KMS-11 (cell line): ENCODE data around the gene SLC35A4.

Experiments
- H2AFZ ChIP-seq: fragments of 200-600 bp; sonication (generic); 2 replicates; pipeline ENCODE4 v1.6.1; 2016; ENCODE audit warnings: antibody characterized with exemption, mixed run types, low read depth
- H3K27ac ChIP-seq: fragments of 200-600 bp; sonication (generic); 2 replicates; pipeline ENCODE4 v1.6.1; 2016; ENCODE audit warnings: mild to moderate bottlenecking, mixed run types
- H3K27me3 ChIP-seq: fragments of 200-600 bp; sonication (generic); 2 replicates; pipeline ENCODE4 v1.6.1; 2017; ENCODE audit warnings: mild to moderate bottlenecking, low read depth, mixed run types, moderate library complexity; ENCODE audit not compliant: insufficient read depth
- H3K36me3 ChIP-seq: fragments of 200-600 bp; sonication (generic); 2 replicates; pipeline ENCODE4 v1.6.1; 2017; ENCODE audit warnings: mild to moderate bottlenecking, mixed run types; ENCODE audit not compliant: insufficient read depth
- H3K4me1 ChIP-seq: fragments of 200-600 bp; sonication (generic); 2 replicates; pipeline ENCODE4 v1.6.1; 2016; ENCODE audit warnings: mild to moderate bottlenecking, low read depth, mixed run types; ENCODE audit not compliant: poor library complexity, severe bottlenecking
- H3K4me2 ChIP-seq: fragments of 200-600 bp; sonication (generic); 2 replicates; pipeline ENCODE4 v1.7.0; 2016; ENCODE audit warnings: mild to moderate bottlenecking, mixed run types
- H3K4me3 ChIP-seq: fragments of 200-600 bp; sonication (generic); IDR thresholded peaks from 2 replicates; pipeline ENCODE4 v1.6.1; 2017; ENCODE audit warnings: low read depth, low read length, mixed read lengths; ENCODE audit not compliant: insufficient read depth
- H3K79me2 ChIP-seq: fragments of 200-600 bp; sonication (generic); 2 replicates; pipeline ENCODE4 v1.6.1; 2016; ENCODE audit warnings: low read depth, mixed run types; ENCODE audit not compliant: insufficient read depth
- H3K9ac ChIP-seq: fragments of 200-600 bp; sonication (generic); 2 replicates; pipeline ENCODE4 v1.6.1; 2016; ENCODE audit warnings: mild to moderate bottlenecking, mixed run types
- H4K20me1 ChIP-seq: fragments of 200-600 bp; sonication (generic); 2 replicates; pipeline ENCODE4 v1.6.1; 2016; ENCODE audit warnings: mild to moderate bottlenecking, mixed run types; ENCODE audit not compliant: insufficient read depth
- TF ChIP-seq, protein P1 (sequence below): fragments of 200-600 bp; sonication (generic); conservative IDR thresholded peaks from 2 replicates; pipeline ENCODE4 v1.6.1; 2017; ENCODE audit warnings: low read depth, mild to moderate bottlenecking, antibody characterized with exemption, low read length, moderate library complexity, mixed read lengths

The SLC35A4 gene

DNA sequence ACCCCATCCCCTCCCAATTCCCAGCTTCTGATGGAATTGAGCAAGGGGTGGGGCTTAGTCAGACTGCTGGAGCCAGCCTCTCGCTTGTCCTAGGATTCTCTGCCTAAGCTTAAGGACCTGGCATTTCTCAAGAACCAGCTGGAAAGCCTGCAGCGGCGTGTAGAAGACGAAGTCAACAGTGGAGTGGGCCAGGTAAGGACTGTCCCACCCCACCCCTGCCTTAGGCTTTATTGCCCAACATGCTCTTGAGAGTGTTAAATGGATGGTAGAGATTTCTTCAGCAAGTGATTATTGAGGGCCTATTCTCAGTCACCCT is 1.1 kb downstream of the SLC35A4 start:
- Histone ChIP-seq H3K27ac (no peak overlapping the region), H3K79me2 (peaks cover 23% of the 10 kb centered on the region), H2AFZ (no peak overlapping the region), H3K36me3 (no peaks in the 10 kb centered on the region), H4K20me1 (no peaks in the 10 kb centered on the region), H3K4me2 (peak overlapping the region; percentile 86), H3K4me1 (peaks cover 47% of the 10 kb centered on the region), H3K4me3 (no peak overlapping the region), H3K27me3 (no peaks in the 10 kb centered on the region), H3K9ac (peak overlapping the region; percentile 74; the same call in 1 of the 2 replicates)
- TF ChIP-seq, protein P1, sequence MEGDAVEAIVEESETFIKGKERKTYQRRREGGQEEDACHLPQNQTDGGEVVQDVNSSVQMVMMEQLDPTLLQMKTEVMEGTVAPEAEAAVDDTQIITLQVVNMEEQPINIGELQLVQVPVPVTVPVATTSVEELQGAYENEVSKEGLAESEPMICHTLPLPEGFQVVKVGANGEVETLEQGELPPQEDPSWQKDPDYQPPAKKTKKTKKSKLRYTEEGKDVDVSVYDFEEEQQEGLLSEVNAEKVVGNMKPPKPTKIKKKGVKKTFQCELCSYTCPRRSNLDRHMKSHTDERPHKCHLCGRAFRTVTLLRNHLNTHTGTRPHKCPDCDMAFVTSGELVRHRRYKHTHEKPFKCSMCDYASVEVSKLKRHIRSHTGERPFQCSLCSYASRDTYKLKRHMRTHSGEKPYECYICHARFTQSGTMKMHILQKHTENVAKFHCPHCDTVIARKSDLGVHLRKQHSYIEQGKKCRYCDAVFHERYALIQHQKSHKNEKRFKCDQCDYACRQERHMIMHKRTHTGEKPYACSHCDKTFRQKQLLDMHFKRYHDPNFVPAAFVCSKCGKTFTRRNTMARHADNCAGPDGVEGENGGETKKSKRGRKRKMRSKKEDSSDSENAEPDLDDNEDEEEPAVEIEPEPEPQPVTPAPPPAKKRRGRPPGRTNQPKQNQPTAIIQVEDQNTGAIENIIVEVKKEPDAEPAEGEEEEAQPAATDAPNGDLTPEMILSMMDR = no peak

DNA sequence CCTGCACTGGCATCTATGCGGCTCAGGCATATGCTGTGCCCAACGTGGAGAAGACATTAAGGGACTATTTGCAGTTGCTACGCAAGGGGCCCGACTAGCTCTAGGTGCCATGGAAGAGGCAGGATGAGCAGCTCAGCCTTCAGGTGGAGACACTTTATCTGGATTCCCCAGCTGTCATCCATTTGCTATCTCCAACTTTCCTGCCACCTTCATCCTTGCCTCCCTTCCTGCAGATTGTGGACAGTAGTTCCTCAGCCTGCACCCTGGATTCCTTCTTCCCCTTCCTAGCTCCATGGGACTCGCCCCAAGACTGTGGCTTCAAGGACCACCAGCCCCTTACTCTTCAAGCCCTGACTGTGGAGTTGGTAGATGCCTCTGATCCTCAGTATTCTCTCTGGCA is 2.0 kb downstream of the SLC35A4 start:
- no peak overlapping the region for H3K4me3 ChIP-seq
- H3K27me3 ChIP-seq = no peaks in the 10 kb centered on the region
- peaks cover 23% of the 10 kb centered on the region for H3K79me2 ChIP-seq
- no peak overlapping the region for H2AFZ ChIP-seq
- H3K36me3 ChIP-seq = no peaks in the 10 kb centered on the region
- no peak overlapping the region for H3K4me2 ChIP-seq
- no peak overlapping the region for H3K9ac ChIP-seq
- TF ChIP-seq, protein P1 = no peak
- H3K27ac ChIP-seq = no peak overlapping the region
- H3K4me1 ChIP-seq = peaks cover 47% of the 10 kb centered on the region
- no peaks in the 10 kb centered on the region for H4K20me1 ChIP-seq

DNA sequence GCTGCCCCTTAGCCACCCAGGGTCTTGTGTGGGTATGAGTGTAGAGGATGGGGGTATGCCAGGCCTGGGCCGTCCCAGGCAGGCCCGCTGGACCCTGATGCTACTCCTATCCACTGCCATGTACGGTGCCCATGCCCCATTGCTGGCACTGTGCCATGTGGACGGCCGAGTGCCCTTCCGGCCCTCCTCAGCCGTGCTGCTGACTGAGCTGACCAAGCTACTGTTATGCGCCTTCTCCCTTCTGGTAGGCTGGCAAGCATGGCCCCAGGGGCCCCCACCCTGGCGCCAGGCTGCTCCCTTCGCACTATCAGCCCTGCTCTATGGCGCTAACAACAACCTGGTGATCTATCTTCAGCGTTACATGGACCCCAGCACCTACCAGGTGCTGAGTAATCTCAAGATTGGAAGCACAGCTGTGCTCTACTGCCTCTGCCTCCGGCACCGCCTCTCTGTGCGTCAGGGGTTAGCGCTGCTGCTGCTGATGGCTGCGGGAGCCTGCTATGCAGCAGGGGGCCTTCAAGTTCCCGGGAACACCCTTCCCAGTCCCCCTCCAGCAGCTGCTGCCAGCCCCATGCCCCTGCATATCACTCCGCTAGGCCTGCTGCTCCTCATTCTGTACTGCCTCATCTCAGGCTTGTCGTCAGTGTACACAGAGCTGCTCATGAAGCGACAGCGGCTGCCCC is 2.6 kb downstream of the SLC35A4 start:
- TF ChIP-seq, protein P1 = no peak
- H3K79me2 ChIP-seq = peaks cover 23% of the 10 kb centered on the region
- no peak overlapping the region for H3K27ac ChIP-seq

DNA sequence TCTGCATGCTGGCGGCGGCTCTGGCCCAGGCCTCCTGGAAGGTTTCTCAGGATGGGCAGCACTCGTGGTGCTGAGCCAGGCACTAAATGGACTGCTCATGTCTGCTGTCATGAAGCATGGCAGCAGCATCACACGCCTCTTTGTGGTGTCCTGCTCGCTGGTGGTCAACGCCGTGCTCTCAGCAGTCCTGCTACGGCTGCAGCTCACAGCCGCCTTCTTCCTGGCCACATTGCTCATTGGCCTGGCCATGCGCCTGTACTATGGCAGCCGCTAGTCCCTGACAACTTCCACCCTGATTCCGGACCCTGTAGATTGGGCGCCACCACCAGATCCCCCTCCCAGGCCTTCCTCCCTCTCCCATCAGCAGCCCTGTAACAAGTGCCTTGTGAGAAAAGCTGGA is 3.2 kb downstream of the SLC35A4 start:
- peak overlapping the region; percentile 85; the same call in 1 of the 2 replicates for H3K27ac ChIP-seq

More for the DNA sequence above, 2.6 kb downstream of the SLC35A4 start:
- no peak overlapping the region for H3K4me2 ChIP-seq
- no peaks in the 10 kb centered on the region for H3K27me3 ChIP-seq
- no peak overlapping the region for H3K4me3 ChIP-seq
- no peaks in the 10 kb centered on the region for H4K20me1 ChIP-seq
- no peak overlapping the region for H2AFZ ChIP-seq
- H3K9ac ChIP-seq = no peak overlapping the region
- no peaks in the 10 kb centered on the region for H3K36me3 ChIP-seq
- H3K4me1 ChIP-seq = peaks cover 47% of the 10 kb centered on the region

More for the DNA sequence above, 3.2 kb downstream of the SLC35A4 start:
- TF ChIP-seq, protein P1 = no peak
- no peak overlapping the region for H2AFZ ChIP-seq
- H3K27me3 ChIP-seq = no peaks in the 10 kb centered on the region
- H3K79me2 ChIP-seq = peaks cover 23% of the 10 kb centered on the region
- no peaks in the 10 kb centered on the region for H3K36me3 ChIP-seq
- H4K20me1 ChIP-seq = no peaks in the 10 kb centered on the region
- no peak overlapping the region for H3K4me3 ChIP-seq
- H3K4me2 ChIP-seq = no peak overlapping the region
- H3K9ac ChIP-seq = no peak overlapping the region
- peaks cover 47% of the 10 kb centered on the region for H3K4me1 ChIP-seq
